Fibroblast of the aortic adventitia (primary cell): ENCODE measurements around the gene CDX2. TPM values are rescaled to one million over a fixed set of nuclear protein-coding genes. Genes with fewer than 3 reads are reported as not detected.

Experiments used
- DNase-seq: peaks from one replicate; pipeline ENCODE4 v3.0.0-alpha.2; 2010; ENCODE audit warnings: low read depth
- H3K4me3 ChIP-seq: 2 replicates; pipeline ENCODE4 v1.5.1; 2011; ENCODE audit warnings: low read depth, mild to moderate bottlenecking, control low read depth, low read length, moderate library complexity
- total RNA-seq: library from RNA; depleted of rRNA; stranded (reverse); fragments of >200 nt; gene quantifications from 2 replicates; pipeline ENCODE4 v1.2.3, GENCODE V29; 2012; ENCODE audit warnings: low replicate concordance
- TF ChIP-seq, protein P1 (sequence below): IDR thresholded peaks from 2 replicates; pipeline ENCODE4 v1.5.1; 2011; ENCODE audit warnings: mild to moderate bottlenecking, low read length, control low read depth, inconsistent platforms; ENCODE audit not compliant: insufficient read depth

The CDX2 gene
- total RNA-seq, 1 donor, result not detected

DNA sequence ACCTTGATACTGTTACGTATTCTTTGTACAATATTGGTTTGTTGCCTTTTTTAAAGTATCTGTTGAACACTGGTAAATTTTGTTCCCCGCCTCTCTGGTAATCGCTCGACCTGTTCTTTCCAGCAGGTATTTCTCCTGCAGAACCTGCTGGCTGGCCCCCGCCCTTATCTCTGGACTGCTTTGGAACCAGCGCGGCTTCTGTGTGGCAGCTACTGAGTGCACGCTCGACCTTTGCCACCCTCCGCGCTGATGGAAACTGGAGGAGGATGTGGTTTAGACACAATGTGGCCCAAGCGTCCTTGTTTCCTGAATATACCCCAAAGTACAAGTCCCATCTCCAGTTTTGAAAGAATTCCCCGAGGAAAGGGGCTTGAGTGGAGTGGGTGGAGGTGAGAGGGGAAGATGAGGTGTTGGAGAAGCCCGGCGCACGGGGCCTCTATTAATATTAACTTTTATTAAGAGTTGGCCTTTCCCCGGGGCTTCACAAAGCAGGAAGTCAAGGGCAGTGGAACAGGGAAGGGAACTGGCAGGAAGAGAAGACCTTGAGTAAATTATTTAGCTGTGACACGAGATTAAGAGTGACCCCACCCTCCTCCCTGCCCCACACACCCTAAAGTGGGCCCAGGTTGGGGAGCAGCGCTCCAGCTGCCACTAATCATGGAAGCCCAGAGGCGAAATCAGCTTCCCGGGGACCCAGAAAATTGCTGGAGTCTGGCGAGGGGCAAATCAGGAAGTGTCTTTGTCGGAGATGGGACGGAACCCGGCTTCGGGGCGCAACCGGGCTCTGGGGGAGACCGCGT lies 16.0 kb downstream of the CDX2 start:
- DNase-seq, result no peak
- no peak overlapping the region for H3K4me3 ChIP-seq
- TF ChIP-seq, protein P1, sequence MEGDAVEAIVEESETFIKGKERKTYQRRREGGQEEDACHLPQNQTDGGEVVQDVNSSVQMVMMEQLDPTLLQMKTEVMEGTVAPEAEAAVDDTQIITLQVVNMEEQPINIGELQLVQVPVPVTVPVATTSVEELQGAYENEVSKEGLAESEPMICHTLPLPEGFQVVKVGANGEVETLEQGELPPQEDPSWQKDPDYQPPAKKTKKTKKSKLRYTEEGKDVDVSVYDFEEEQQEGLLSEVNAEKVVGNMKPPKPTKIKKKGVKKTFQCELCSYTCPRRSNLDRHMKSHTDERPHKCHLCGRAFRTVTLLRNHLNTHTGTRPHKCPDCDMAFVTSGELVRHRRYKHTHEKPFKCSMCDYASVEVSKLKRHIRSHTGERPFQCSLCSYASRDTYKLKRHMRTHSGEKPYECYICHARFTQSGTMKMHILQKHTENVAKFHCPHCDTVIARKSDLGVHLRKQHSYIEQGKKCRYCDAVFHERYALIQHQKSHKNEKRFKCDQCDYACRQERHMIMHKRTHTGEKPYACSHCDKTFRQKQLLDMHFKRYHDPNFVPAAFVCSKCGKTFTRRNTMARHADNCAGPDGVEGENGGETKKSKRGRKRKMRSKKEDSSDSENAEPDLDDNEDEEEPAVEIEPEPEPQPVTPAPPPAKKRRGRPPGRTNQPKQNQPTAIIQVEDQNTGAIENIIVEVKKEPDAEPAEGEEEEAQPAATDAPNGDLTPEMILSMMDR, result no peak

- TF ChIP-seq, protein P1, result no peak
- H3K4me3 ChIP-seq, result no peak overlapping the region
- no peak for DNase-seq
Observed at GRCh38 chr13:27942972-27943371, 26.1 kb downstream of the CDX2 start.

DNA sequence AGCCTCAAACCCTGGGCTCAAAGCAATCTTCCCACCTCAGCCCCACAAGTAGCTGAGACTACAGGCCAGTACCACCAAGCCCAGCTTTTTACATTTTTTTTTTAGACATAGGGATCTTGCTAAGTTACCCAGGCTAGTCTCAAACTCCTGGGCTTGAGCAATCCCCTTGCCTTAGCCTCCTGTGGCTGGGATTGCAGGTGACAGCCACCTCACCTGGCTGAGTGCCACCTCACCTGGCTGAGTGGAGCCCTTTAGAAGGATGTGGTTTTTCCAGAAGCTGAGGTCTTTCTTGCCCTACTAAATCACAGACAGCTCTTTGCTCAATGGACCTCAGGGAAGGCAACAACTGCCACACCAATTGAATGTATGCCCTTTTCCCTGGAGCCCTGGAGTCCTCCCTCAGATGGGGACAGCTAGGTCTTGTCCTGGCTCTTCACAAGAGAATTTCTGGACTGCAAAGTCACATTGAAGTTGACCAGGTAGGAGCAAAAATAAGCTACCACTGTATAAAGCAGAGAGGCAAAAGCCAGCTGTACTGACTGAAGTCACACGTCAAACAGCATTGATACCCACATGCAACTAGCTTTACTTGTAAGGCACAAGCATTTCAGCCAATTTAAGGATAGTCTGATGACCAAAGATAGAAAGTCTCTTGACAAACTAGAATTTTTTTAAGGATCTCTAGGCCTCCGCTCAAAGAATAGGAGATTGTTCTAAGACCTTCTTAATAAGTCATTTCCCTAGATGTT lies 35.4 kb downstream of the CDX2 start:
- no peak overlapping the region for H3K4me3 ChIP-seq
- DNase-seq, result no peak
- TF ChIP-seq, protein P1, result no peak

GRCh38 chr13:27933118-27933517 lies 36.0 kb downstream of the CDX2 start:
- DNase-seq, result no peak
- TF ChIP-seq, protein P1, result no peak
- H3K4me3 ChIP-seq, result no peak overlapping the region

DNA sequence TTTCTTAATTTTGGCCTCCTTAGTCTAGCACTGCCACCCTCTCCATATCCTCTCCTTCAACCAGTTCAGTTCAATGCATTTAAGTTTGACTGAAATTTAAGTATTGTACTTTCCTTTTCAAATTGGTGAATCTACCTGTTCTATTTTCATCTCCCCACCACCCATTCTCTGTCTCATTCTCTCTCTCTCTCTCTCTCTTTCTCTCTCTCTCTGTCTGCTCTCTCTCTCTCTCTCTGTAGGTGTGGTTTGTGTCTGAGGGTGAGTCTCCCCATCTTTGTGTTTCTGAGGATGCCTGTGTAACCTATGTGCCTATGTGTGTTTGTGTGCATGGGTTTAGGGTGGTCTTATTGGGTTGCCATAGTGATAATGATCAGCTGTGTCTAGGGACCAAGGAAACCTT lies 39.2 kb downstream of the CDX2 start:
- TF ChIP-seq, protein P1, result no peak
- H3K4me3 ChIP-seq, result no peak overlapping the region
- DNase-seq, result no peak

DNA sequence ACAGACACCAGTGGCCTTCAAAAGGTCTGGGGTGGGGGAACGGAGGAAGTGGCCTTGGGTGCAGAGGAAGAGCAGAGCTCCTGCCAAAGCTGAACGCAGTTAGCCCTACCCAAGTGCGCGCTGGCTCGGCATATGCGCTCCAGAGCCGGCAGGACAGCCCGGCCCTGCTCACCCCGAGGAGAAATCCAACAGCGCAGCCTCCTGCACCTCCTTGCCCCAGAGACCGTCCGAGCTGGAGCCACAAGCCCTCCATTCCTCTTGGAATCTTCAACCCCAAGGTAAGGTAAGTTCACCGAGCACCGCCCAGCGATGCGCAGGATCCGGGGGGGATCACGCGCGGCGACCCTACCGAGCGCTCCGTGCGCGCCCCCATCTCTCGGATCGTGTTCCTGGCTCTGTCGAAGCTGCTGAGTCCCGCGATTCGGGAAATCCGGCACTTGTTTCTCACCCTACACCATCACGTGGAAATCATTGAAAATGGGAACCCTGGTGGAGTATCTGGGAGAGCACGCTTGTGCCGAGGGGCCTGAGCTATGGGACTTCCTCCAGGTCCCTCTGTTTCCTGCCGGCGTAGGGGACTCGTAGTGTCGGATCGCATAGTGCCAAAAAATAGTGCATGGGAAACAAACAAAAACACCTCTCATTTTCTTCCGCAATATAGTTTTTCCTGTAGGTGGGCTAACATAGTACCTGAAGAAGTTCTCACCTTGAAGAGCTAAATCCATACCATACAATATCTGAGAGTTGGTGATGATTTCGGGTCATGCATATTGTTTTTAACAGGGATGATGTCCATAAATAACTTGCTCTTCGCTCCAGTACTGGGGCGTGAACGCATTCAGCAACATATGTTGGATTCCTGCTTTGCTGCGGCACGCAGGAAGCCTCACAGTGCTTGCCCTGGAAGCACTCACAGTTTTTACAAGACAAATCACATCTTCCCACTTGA lies 40.0 kb downstream of the CDX2 start:
- DNase-seq, result no peak
- TF ChIP-seq, protein P1, result no peak
- H3K4me3 ChIP-seq, result no peak overlapping the region
